LNCAP (cell line): Measurements from ENCODE around the gene DNMT3A.

ENCODE experiments used
- TF ChIP-seq, protein P1 (sequence below): fragments of 450-650 bp; IDR thresholded peaks from 2 replicates; pipeline ENCODE4 v1.5.1; 2017; ENCODE audit warnings: mild to moderate bottlenecking

DNMT3A gene

DNA sequence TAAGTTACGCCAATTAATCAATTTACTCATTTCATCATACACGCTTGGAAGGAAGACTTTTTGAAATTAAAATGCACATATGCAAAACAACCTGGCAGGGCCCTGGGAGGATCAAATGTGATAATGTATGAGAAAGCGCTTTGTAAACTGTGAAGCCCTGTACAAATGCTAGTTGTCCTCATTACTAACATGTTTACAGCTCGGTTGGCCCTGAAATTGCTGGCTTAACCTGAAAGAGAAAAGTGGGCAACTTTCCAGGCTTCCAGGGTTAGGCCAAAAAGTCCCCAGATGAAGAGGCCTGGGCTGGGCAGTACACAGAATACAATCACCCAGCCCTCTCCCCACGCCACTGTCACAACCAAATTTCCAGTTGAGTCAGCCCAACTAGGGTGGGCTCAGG, 60.2 kb downstream of the DNMT3A start:
- TF ChIP-seq, protein P1, sequence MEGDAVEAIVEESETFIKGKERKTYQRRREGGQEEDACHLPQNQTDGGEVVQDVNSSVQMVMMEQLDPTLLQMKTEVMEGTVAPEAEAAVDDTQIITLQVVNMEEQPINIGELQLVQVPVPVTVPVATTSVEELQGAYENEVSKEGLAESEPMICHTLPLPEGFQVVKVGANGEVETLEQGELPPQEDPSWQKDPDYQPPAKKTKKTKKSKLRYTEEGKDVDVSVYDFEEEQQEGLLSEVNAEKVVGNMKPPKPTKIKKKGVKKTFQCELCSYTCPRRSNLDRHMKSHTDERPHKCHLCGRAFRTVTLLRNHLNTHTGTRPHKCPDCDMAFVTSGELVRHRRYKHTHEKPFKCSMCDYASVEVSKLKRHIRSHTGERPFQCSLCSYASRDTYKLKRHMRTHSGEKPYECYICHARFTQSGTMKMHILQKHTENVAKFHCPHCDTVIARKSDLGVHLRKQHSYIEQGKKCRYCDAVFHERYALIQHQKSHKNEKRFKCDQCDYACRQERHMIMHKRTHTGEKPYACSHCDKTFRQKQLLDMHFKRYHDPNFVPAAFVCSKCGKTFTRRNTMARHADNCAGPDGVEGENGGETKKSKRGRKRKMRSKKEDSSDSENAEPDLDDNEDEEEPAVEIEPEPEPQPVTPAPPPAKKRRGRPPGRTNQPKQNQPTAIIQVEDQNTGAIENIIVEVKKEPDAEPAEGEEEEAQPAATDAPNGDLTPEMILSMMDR: no peak

DNA sequence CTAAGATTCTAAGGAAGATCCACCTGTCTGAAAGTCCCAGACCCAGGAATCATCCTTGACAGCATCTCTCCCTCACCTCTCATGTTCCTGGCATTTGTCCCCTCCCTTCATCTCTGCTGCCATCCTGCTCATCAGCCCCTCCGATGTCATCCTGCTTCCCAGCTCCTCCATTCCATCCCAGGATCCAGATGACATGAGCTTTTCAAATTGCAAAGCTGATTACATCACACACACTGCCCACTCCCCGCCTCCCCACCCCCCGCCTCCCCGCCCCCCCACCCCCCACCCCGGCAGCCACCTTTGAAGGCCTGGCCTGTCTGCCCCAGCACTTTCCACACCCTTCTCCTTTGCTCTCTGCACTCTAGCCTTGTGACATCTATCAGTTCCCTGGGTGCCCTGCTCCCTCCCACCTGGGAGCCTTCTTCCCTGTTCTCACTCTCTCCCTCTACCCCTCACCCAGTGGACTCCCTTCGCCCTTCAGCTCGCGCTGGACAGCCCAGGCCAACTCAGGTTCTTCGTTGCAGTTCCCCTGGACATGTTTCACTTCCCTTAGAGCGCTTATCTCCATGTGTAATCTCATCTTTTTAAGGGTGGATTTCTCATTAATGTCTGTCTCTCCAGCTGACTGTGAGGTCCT, 61.6 kb downstream of the DNMT3A start:
- TF ChIP-seq, protein P1: no peak

DNA sequence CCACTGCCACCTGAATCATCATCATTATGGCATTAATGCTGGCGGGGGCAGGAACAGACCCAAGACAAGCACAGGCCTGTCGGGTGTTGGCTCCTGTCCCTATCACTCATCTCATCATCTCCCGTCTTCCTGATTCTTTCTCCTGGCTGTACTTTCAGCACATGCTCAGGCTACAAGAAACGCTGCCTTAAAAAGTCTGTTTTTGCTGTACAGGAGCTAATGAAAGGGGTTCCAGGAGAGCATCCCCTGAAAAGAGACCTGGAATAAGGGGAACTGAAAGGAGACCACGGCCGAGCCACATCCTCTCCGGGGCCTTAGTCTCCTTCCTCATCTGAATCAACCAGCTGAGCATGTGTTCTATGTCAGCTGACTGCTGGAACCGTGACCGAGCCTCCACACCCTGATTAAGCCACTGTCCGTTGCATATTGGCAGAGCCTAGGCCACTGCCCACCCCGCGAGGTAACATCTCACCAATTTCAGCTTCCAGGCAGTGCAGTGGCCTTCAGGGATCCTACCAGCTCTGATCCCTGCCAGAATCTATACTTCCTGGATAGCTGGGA, 62.6 kb downstream of the DNMT3A start:
- TF ChIP-seq, protein P1: no peak

DNA sequence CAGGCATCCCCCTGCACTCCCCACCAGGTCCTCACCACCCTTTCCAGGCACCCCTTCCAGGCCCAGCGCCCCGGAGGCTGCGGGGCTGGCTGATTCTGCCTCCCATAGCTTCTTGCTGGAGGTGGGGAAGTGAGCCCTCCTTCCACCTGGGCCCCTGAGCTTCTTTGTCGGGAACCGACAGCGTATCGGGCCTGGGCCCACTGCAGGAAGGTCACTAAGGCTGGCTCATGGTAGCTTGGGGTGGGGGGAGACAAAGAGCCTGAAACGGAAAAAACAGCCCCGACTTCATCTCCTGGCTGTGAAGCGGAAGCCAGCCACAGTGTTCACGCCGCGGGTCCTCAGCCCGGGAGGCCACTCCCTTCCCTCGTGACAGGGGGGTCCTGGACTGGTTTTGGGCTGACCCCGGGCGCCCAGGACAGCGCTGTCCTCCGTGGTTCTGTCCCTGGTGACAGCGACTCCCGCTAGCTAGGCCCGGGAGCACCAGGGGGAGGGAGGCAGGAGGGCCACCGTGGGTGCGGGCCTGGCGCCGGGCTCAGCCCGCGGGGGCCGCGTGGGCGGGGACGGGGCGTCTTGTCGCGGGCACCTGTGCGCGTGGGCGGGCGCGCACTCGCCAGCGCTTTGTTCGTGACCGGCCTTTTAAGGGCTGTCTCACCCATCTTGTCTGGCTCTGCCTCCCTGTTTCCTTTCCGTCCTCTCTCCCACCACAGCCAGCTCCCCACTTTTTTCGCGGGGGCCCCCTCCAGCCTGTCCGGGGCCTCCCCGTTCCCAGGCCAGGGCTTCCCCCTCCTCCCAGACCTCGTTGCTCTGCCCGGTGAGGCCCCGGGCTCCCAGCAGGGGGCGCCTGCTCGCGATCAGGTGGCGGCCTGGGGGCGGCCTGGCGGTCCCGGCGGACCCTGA, 64.9 kb downstream of the DNMT3A start:
- TF ChIP-seq, protein P1: peak; percentile 37

DNA sequence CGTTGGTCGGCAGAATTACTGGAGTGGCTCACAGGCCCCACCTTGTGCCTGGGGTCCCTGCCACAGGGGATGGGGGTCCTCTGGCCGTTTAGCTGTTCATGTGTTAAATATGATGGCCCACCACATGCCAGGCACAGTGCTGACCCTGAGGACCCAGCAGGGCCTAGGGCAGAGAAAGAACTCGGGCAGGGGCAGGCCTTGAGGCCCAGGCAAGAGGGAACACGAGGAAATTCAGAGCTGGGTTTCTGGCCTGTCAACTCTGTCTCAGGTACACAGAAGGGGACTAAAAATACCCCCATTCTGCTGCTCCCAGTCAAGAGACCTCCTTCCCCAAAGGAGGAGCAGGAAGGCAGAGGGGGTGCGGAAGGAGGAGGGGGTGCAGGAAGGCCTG, 66.2 kb downstream of the DNMT3A start:
- TF ChIP-seq, protein P1: no peak

DNA sequence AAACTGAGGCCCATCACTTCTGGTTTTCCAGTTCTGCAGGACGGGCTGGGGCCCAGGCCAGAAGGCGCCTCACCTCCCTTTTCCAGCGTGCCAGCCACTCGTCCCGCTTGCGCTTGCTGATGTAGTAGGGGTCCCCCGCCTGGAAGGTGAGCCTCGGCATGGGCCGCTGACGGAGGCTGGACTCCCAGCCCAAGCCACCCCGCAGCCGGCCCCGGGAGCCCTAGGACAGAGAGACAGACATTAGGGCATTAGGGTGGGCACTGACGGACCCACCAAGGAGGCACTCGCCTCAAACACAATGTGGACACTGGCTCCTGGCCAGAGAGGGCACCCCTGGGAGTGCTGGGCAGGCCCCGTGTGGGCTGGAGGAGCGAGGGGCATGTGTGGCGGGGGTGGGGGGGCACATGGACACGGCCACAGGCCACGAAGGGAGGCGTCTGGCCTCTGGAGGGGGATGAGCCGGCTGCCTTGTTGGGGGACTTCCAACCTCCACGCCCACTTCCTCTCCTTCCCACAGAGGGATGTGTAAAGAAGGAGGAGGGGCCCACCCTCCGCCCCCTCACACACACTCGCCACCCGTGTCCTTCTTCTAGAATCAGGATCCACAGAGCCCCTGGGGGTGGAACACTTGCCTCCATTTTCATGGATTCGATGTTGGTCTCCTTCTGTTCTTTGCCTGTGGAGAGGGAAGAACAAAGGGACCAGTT, 66.7 kb downstream of the DNMT3A start:
- TF ChIP-seq, protein P1: no peak

DNA sequence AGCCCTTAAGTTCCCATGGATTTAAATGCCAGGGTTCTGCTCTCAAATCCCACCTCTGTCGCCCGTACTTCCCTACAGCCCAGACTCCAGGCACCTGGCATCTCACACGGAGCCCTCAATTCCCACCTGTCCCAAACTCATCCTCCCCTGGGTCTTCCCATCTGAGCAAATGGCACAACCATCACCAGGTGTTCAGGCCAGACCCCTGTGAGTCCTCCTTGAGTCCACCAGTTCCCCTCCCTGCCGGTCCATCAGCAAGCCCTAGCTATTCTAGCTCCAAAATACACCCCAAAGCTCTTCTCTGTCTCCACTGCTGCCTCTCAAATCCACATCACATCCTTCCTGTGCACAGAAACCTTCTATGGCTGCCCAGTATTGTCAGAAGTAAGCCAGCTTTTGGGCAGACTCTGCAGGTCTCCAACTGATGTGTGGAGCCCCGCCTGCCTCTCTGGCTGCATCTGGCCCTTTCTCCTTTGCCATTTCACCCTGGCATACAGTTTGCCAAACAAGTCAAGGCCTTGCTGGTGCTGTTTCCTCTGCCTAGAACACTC, 67.7 kb downstream of the DNMT3A start:
- TF ChIP-seq, protein P1: no peak
